BJ (cell line): Measurements from ENCODE around the gene OOSP1. TPM values are rescaled to one million over a fixed set of nuclear protein-coding genes. Genes with fewer than 3 reads are reported as not detected.

Source experiments
- CTCF ChIA-PET: fragments of 350-600 bp; formaldehyde crosslinking; extraction: SDS; loops from one replicate; lab custom pipeline; 2021; ENCODE audit warnings: antibody characterized with exemption, inconsistent platforms; lab: Yijun Ruan, JAX
- POLR2A ChIA-PET: fragments of 300-600 bp; sonication (Branson Sonifier 250); formaldehyde crosslinking; extraction: SDS; loops from one replicate; lab custom pipeline; 2021; ENCODE audit warnings: antibody characterized with exemption; lab: Charles Lee
- DNase-seq: peaks from one replicate; pipeline ENCODE4 v3.0.0-alpha.2; 2011; ENCODE audit warnings: low read depth
- H3K27me3 ChIP-seq: 2 replicates; pipeline ENCODE4 v1.6.0; 2011; ENCODE audit warnings: low read length; ENCODE audit not compliant: control insufficient read depth, insufficient read depth
- H3K36me3 ChIP-seq: 2 replicates; pipeline ENCODE4 v1.5.1; 2011; ENCODE audit warnings: low read length; ENCODE audit not compliant: control insufficient read depth, insufficient read depth
- H3K4me3 ChIP-seq: 2 replicates; pipeline ENCODE4 v1.5.1; 2011; ENCODE audit warnings: low read depth, mild to moderate bottlenecking, control low read depth, low read length
- CTCF ChIP-seq: IDR thresholded peaks from 2 replicates; pipeline ENCODE4 v1.5.1; 2011; ENCODE audit warnings: low read depth, mild to moderate bottlenecking, control low read depth, inconsistent platforms, low read length, moderate library complexity; ENCODE audit not compliant: insufficient read depth
- polyA plus RNA-seq: library from polyadenylated mRNA; depleted of rRNA; stranded (reverse); fragments of >200 nt; gene quantifications from 2 replicates; pipeline ENCODE4 v1.2.3, GENCODE V29; 2011

The OOSP1 gene
- polyA plus RNA-seq, 1 experiment: not detected

DNA sequence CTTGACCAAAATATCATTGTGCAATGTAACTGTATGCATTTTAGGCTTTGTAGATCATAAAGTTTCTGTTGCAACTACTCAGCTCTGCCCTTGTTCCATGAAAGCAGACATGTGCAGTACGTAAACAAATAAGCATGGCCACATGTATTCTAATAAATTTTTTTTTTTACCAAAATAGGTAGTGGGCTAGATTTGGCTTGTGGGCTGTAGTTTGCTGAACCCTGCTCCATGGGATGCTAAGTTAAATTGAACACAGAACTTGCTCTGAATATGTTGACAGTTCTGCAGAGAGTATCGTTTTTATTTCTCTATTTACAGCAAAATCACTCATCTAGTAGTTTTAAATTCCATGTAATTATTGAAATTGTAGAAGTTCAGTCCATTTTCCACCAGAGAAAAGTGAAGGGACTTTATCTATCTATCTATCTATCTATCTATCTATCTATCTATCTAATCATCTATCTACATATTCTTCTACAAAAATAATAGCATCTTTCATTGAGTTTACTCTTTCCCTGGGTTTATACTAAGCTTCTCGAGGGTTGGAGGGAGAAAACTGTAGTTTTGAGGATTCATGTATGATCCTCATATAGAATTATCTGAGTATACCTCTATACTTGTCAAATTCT lies 16.1 kb downstream of the OOSP1 start:
- H3K4me3 ChIP-seq: no peak overlapping the region
- H3K27me3 ChIP-seq: no peaks in the 10 kb centered on the region
- CTCF ChIA-PET: no interaction called here
- POLR2A ChIA-PET: no interaction called here
- no peak for TF ChIP-seq CTCF
- DNase-seq: no peak
- H3K36me3 ChIP-seq: no peaks in the 10 kb centered on the region

GRCh38 chr11:59957094-59957493 lies 18.9 kb downstream of the OOSP1 start:
- no peak for TF ChIP-seq CTCF
- no peak for DNase-seq
- no peaks in the 10 kb centered on the region for H3K27me3 ChIP-seq
- ChIA-PET POLR2A (no interaction called here), CTCF (no interaction called here)
- H3K4me3 ChIP-seq: no peak overlapping the region
- H3K36me3 ChIP-seq: no peaks in the 10 kb centered on the region

GRCh38 chr11:59960502-59961381 lies 22.5 kb downstream of the OOSP1 start:
- CTCF ChIA-PET: interaction anchor here (1.0 kb wide), 1 partner anchor 10 kb away, joined by 3 read pairs; no protein-coding TSS in a partner anchor
- no peak overlapping the region for H3K4me3 ChIP-seq
- POLR2A ChIA-PET: no interaction called here
- no peak for TF ChIP-seq CTCF
- DNase-seq: no peak
- no peaks in the 10 kb centered on the region for H3K36me3 ChIP-seq
- no peaks in the 10 kb centered on the region for H3K27me3 ChIP-seq

GRCh38 chr11:59962107-59962482 lies 23.9 kb downstream of the OOSP1 start:
- H3K36me3 ChIP-seq: no peaks in the 10 kb centered on the region
- CTCF ChIA-PET: interaction anchor here (0.6 kb wide), 1 partner anchor 32 kb away, joined by 3 read pairs; no protein-coding TSS in a partner anchor
- POLR2A ChIA-PET: no interaction called here
- no peak for TF ChIP-seq CTCF
- no peak for DNase-seq
- no peak overlapping the region for H3K4me3 ChIP-seq
- no peaks in the 10 kb centered on the region for H3K27me3 ChIP-seq

DNA sequence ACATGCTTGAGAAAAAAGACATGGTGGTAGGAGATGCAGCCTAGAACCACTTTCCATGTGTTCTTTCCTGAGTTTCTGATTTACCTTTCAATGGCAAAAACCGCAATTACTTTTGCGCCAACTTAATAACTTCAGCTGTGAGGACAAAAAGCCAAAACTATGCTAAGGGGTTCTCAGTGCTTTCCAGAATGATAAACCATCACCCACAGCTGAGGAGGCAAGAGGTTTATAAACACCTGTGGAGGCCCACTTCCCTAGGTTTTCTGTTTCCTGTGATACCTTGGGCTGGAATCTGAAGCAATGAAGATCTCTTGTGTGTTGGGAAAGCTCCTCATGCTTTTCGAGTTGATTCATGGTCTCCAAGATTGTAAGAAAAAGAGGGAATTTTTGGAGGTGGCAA lies 25.5 kb downstream of the OOSP1 start, which contains the start of gene OOSP4A:
TSS of gene OOSP4A (plus strand) at position 301 of the 400 bp plus-strand sequence. CDS start at position 301, 0 bp downstream.
- Histone ChIP-seq H3K36me3 (no peaks in the 10 kb centered on the region), H3K27me3 (no peaks in the 10 kb centered on the region), H3K4me3 (no peak within 1 kb of the TSS)
- DNase-seq: no peak
- no peak for TF ChIP-seq CTCF
- CTCF ChIA-PET: no interaction called here
- POLR2A ChIA-PET: no interaction called here
